ENCODE results near the gene MGAT1. TPM values are rescaled to one million over a fixed set of nuclear protein-coding genes. Genes with fewer than 3 reads are reported as not detected.

The MGAT1 gene
- total RNA-seq, 2 donors from 2014 or later = 96.2 to 98.8 TPM

DNA sequence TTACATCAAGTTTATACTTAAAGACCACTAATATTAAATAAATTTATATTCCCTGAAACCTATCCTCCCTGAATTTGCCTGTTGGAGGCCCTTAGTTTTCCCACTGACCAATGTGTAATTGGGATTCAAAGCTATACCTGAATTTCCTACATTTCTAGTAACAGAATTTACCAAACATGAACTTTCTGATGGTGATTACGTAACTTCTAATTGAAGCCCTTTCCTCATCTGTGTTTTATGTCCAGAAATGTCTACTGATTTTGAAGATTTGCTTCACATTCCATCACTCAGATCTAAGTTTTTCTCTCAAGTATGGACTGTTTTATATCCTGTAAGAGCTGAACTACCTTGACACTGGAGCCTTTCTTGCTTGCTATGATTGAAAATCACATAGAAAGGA is 45.7 kb upstream of the MGAT1 start:
- intact Hi-C loops (cut with DNase I) = no loop called here
- Histone ChIP-seq H3K27me3 (no peaks in the 10 kb centered on the region), H3K9me3 (no peaks in the 10 kb centered on the region), H3K36me3 (replicated peaks in 1 of 2; ENCODE audit: insufficient read depth in 1 of 2, low read depth in 2 of 2) (peaks cover 0 to 21% of the 10 kb centered on the region in 2 donors), H3K27ac (no peak overlapping the region), H3K4me1 (no peaks in the 10 kb centered on the region), H3K4me3 (no peak overlapping the region)
- WGBS, 2 donors = 82 to 100% methylated on average over 1 of the region's 1 CpG
- TF ChIP-seq POLR2A (IDR thresholded peaks at IDR 0.05) = no peak
- TF ChIP-seq, protein P1, sequence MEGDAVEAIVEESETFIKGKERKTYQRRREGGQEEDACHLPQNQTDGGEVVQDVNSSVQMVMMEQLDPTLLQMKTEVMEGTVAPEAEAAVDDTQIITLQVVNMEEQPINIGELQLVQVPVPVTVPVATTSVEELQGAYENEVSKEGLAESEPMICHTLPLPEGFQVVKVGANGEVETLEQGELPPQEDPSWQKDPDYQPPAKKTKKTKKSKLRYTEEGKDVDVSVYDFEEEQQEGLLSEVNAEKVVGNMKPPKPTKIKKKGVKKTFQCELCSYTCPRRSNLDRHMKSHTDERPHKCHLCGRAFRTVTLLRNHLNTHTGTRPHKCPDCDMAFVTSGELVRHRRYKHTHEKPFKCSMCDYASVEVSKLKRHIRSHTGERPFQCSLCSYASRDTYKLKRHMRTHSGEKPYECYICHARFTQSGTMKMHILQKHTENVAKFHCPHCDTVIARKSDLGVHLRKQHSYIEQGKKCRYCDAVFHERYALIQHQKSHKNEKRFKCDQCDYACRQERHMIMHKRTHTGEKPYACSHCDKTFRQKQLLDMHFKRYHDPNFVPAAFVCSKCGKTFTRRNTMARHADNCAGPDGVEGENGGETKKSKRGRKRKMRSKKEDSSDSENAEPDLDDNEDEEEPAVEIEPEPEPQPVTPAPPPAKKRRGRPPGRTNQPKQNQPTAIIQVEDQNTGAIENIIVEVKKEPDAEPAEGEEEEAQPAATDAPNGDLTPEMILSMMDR (IDR thresholded peaks at IDR 0.05) = no peak
- DNase-seq (no peak), ATAC-seq (no peak)

DNA sequence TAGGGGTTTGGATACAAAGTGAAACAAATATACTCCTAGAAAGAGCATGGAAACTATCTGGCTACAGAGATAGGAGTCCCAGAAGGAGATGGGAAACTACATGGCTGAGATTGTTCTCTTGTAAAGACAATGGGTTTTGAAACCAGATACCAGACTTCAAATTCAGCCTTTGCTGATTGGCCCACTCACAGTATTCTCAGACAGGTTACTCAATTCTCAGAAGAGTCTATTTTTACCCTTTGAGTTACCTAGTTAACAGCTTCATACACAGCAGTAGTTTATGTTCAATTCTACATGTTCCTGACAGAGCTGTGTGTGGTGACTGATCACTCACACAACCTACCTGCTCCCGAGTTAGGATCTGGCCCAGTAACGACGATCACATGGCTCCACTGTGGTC is 44.4 kb upstream of the MGAT1 start:
- intact Hi-C loops (cut with DNase I) = no loop called here
- H3K4me1 ChIP-seq = no peaks in the 10 kb centered on the region
- H3K27ac ChIP-seq = no peak overlapping the region
- no peak overlapping the region for H3K4me3 ChIP-seq
- DNase-seq = no peak
- no peak for ATAC-seq
- WGBS, 2 donors = 27 to 33% methylated on average over 3 of the region's 3 CpGs
- no peaks in the 10 kb centered on the region for H3K9me3 ChIP-seq
- no peak for TF ChIP-seq POLR2A (IDR thresholded peaks at IDR 0.05)
- TF ChIP-seq, protein P1 (IDR thresholded peaks at IDR 0.05) = no peak
- H3K36me3 ChIP-seq (replicated peaks in 1 of 2; ENCODE audit: insufficient read depth in 1 of 2, low read depth in 2 of 2) = peaks cover 0 to 21% of the 10 kb centered on the region in 2 donors
- no peaks in the 10 kb centered on the region for H3K27me3 ChIP-seq

DNA sequence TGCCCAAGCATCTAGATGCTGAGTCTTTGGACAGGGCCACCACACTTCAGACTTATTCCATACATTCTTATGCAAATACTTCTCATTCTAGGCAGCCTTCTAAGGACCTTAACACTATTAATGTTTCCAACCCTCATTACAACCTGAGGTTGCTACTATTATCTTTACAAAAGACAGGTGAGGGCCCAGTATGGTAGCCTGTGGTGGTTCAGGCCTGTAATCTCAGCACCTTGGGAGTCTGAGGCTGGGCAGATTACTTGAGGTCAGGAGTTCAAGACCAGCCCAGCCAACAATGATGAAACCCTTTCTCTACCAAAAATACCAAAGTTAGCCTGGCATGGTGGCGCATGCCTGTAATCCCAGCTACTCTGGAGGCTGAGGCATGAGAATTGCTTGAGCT is 42.3 kb upstream of the MGAT1 start:
- WGBS, 2 donors = 92% methylated on average over 1 of the region's 1 CpG; no CpG with 5 or more reads in 1 of the 2 donors
- Histone ChIP-seq H3K4me3 (no peak overlapping the region), H3K27ac (no peak overlapping the region), H3K9me3 (no peaks in the 10 kb centered on the region), H3K4me1 (no peaks in the 10 kb centered on the region), H3K36me3 (replicated peaks in 1 of 2; ENCODE audit: insufficient read depth in 1 of 2, low read depth in 2 of 2) (peaks cover 0 to 7% of the 10 kb centered on the region in 2 donors), H3K27me3 (no peaks in the 10 kb centered on the region)
- no peak for ATAC-seq
- TF ChIP-seq POLR2A (IDR thresholded peaks at IDR 0.05) = no peak
- TF ChIP-seq, protein P1 (IDR thresholded peaks at IDR 0.05) = no peak
- no peak for DNase-seq
- intact Hi-C loops (cut with DNase I) = no loop called here

DNA sequence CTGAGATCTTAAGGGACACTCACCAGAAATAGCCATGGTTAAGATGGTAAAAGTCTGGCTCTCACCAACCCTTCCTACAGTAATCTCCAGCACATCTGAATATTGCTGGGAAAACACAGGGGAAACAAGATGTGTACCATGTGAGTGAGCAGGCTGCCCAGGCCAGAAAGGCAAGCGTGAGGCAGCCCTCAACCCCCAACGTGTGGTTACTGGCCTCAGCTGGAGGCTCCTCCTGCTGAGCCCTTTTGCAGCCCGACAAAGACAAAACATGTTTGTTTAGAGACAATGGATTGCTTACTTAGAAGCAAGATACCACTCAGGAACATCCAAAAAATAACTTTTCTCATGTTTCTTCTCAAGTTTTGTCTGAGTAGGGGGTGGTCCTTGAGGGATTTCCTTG is 41.8 kb upstream of the MGAT1 start:
- intact Hi-C loops (cut with DNase I) = no loop called here
- Histone ChIP-seq H3K27me3 (no peaks in the 10 kb centered on the region), H3K4me1 (no peaks in the 10 kb centered on the region), H3K36me3 (replicated peaks in 1 of 2; ENCODE audit: insufficient read depth in 1 of 2, low read depth in 2 of 2) (peaks cover 0 to 2% of the 10 kb centered on the region in 2 donors), H3K9me3 (no peaks in the 10 kb centered on the region), H3K27ac (no peak overlapping the region), H3K4me3 (no peak overlapping the region)
- no peak for ATAC-seq
- TF ChIP-seq, protein P1 (IDR thresholded peaks at IDR 0.05) = no peak
- TF ChIP-seq POLR2A (IDR thresholded peaks at IDR 0.05) = no peak
- 73 to 81% methylated on average over 3 of the region's 3 CpGs for WGBS, 2 donors
- DNase-seq = no peak

DNA sequence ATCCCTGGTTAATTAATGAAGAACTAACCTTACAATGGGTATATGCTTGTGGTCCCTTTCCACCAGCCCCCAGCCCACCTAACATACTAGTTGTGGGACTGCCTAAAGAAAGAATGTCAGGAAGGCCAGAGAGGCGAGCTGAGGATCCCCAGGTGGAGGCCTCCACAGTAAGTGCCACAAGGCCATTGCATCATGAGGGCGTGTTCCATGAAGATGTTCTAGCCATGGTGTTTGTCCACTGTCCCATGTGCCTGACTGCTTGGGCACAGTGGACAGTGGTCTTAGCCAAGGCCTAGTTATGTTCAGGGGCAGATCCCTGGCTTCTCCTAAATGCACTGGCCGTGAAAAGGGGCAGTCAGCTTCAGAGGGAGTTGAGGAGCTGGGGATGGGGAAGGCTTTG is 37.3 kb upstream of the MGAT1 start:
- H3K4me3 ChIP-seq = no peak overlapping the region
- no peaks in the 10 kb centered on the region for H3K4me1 ChIP-seq
- H3K9me3 ChIP-seq = no peaks in the 10 kb centered on the region
- H3K36me3 ChIP-seq (replicated peaks in 1 of 2; ENCODE audit: insufficient read depth in 1 of 2, low read depth in 2 of 2) = peaks cover 0 to 2% of the 10 kb centered on the region in 2 donors
- TF ChIP-seq POLR2A (IDR thresholded peaks at IDR 0.05) = no peak
- TF ChIP-seq, protein P1 (IDR thresholded peaks at IDR 0.05) = no peak
- no peak for ATAC-seq
- intact Hi-C loops (cut with DNase I) = no loop called here
- H3K27me3 ChIP-seq = no peaks in the 10 kb centered on the region
- DNase-seq = no peak
- no peak overlapping the region for H3K27ac ChIP-seq
- 89 to 90% methylated on average over 3 of the region's 3 CpGs for WGBS, 2 donors
